ENCODE data around the gene ZFY. TPM values are rescaled to one million over a fixed set of nuclear protein-coding genes. Genes with fewer than 3 reads are reported as not detected.

ZFY gene
- total and polyA plus RNA-seq, 2 of the 8 experiments (the other 6 are each of a cell fraction or from before 2014, with no cell fraction given) = 1.5 to 8.9 TPM

DNA sequence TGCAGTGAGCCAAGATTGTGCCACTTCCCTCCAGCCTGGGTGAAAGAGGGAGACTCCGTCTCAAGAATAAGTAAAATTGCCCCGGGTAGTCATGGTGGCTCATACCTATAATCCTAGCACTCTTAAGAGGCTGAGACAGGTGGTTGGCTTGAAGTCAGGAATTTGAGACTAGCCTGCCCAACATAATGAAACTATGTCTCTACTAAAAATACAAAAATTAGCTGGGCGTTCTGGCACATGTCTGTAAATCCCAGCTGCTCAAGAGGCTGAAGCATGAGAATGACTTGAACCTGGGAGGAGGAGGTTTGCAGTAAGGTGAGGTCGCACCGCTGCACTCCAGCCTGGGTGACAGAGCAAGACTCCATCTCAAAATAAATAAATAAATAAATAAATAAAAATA lies 49.3 kb downstream of the ZFY start:
- Histone ChIP-seq H4K20me1 (replicated peaks in 1 of 2; ENCODE audit: control insufficient read depth in 1 of 2, insufficient read depth in 2 of 2, low read length in 2 of 2) (no peaks in the 10 kb centered on the region), H3K36me3 (ENCODE audit: control insufficient read depth in 2 of 4, insufficient read depth in 4 of 4, low read length in 3 of 4) (peaks cover 0 to 8% (median under 1%) of the 10 kb centered on the region in 4 experiments; a peak in 2 of 8 replicates), H3K9ac (replicated peaks in 1 of 4; ENCODE audit: extremely low read depth in 1 of 4, low read depth in 3 of 4, low read length in 3 of 4) (no peak overlapping the region), H3K18ac (ENCODE audit: extremely low read depth, low read length) (no peak overlapping the region), H3K56ac (replicated peaks; ENCODE audit: insufficient read length, low read depth, low read length) (no peak overlapping the region), H2BK120ac (replicated peaks; ENCODE audit: low read depth, low read length) (no peak overlapping the region), H3K4me2 (ENCODE audit: insufficient read depth in 1 of 2, low read depth in 2 of 2, low read length in 2 of 2) (no peak overlapping the region), H2BK12ac (ENCODE audit: low read depth, low read length) (no peak overlapping the region), H3K14ac (ENCODE audit: insufficient read length) (no peak overlapping the region), H3K4ac (replicated peaks; ENCODE audit: insufficient read length, low read depth, low read length) (no peak overlapping the region), H4K8ac (ENCODE audit: extremely low read depth, insufficient read depth, low read length) (no peak overlapping the region), H4K5ac (ENCODE audit: insufficient read length, low read depth, low read length) (no peak overlapping the region), H3K79me1 (ENCODE audit: low read depth, low read length) (no peaks in the 10 kb centered on the region), H3K9me3 (ENCODE audit: insufficient read depth in 2 of 2, low read depth in 1 of 2, low read length in 1 of 2) (no peaks in the 10 kb centered on the region), H3K79me2 (ENCODE audit: control insufficient read depth in 1 of 2, insufficient read depth in 2 of 2, low read length in 2 of 2) (no peaks in the 10 kb centered on the region), H3K23me2 (ENCODE audit: low read depth, low read length) (no peaks in the 10 kb centered on the region), H3K27ac (ENCODE audit: low read depth, low read length) (no peak overlapping the region), H2BK5ac (ENCODE audit: low read depth, low read length) (no peak overlapping the region), H2AK5ac (ENCODE audit: low read depth, low read length) (no peak overlapping the region), H2BK15ac (ENCODE audit: low read length) (no peak overlapping the region), H2BK20ac (ENCODE audit: low read length) (no peak overlapping the region), H3K4me3 (ENCODE audit: extremely low read depth in 1 of 4, insufficient read depth in 2 of 4, low read depth in 3 of 4, low read length in 4 of 4) (no peak overlapping the region), H4K91ac (replicated peaks; ENCODE audit: insufficient read length, low read length) (no peak overlapping the region), H2AFZ (ENCODE audit: low read length) (no peak overlapping the region), H3K27me3 (replicated peaks in 1 of 4; ENCODE audit: control insufficient read depth in 3 of 4, extremely low read depth in 1 of 4, insufficient read depth in 3 of 4, low read length in 3 of 4) (no peaks in the 10 kb centered on the region), H3K23ac (ENCODE audit: insufficient read length) (no peak overlapping the region), H3K4me1 (replicated peaks in 1 of 4; ENCODE audit: control insufficient read depth in 3 of 4, insufficient read depth in 4 of 4, low read length in 3 of 4) (no peaks in the 10 kb centered on the region)
- DNase-seq (ENCODE audit: low read depth in 1 of 2, low spot score in 2 of 2) (no peak), FAIRE-seq (no peak)
- POLR2A ChIA-PET (ENCODE audit: partially characterized antibody) = no interaction called here
- TF ChIP-seq POLR2AphosphoS5 (IDR thresholded peaks at IDR 0.05; ENCODE audit: low read depth, low read length) = no peak
- CTCF ChIA-PET (ENCODE audit: partially characterized antibody) = no interaction called here
- WGBS, 2 experiments (ENCODE audit: extremely low coverage in 1 of 2, insufficient coverage in 1 of 2, insufficient read length in 1 of 2, insufficient replicate concordance in 2 of 2, low coverage in 1 of 2, low lambda C conversion rate in 2 of 2, missing lambda C conversion rate in 1 of 2) = 81% methylated on average over 5 of the region's 5 CpGs; no CpG with 5 or more reads in 1 of the 2 experiments

Data from H1 (cell line).